ACHN (cell line): ENCODE measurements around the gene DICER1.
A peak's percentile ranks its signal among the peaks of the same experiment; 100 is the strongest.
"Not testable (repeated sequence)": the region's sequence is repeated elsewhere in the genome, so short reads cannot be mapped to it uniquely, and the experiment has no call there.

Experiments
- DNase-seq: peaks from one replicate; pipeline ENCODE4 v3.0.0-alpha.2; 2015
- in situ Hi-C: cut with HindIII; loops from 2 replicates; pipeline ENCODE4 v1.10.0; 2017; ENCODE audit warnings: low sequenced_read_pairs, low pct_ligation_motif_present, low pct_unique_long_range_greater_than_20kb

Gene DICER1

DNA sequence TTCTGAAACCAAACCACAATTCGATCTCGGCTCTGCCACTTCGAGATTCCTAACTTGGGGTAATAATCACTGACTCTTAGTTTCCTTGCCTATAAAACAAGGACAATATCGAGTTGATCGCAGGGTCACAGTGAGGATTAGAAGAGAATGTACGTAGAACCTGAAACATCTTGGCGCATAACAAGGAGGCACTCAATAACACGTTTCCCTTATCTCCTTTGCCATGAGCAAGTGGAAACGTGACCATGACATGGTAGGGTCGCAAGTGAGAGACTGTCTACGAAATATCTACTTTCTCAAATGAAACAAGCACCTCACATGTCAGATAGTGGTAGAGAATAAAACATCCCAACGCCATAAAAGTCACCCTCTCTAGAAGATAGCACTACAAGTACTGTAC is 2.3 kb downstream of the DICER1 start:
- no peak for DNase-seq
- in situ Hi-C loops: no loop called here

DNA sequence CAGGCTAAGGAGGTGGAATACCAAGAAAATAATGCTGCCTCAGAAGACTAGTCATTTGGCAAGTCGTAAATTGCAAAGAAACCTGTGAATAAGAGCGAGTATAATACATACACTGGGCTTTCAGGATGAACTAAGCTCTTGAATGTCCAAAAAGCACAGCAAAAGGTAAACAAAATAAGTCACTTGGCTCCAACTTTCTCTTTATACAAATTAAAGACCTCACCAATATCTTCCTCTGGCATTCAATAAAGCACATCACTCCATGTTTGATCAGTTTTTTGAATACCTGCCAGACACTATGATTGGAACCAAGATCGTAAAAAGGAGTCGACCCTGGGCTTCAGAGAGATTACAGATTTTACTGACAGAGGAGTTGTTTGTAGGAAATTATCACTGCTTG is 3.5 kb downstream of the DICER1 start:
- no peak for DNase-seq
- in situ Hi-C loops: no loop called here

DNA sequence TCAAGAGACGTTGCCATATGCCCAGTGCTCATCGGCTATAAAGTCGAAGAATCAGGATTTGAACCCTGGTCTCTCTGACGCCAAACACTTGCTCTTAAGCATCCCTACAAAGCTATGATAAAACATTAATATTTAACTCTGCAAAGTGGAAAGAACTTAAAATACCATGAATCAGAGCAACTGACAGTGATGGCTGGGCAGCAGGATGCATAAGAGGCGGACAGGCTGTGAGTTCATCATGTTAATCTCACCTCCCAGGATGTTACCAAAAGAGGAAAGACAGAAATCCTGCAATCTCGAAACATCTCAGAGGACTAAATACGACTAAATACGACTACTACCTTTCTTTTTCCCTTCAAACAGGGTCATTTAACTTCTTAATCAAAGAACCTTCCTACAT is 5.8 kb downstream of the DICER1 start:
- in situ Hi-C loops: no loop called here

DNA sequence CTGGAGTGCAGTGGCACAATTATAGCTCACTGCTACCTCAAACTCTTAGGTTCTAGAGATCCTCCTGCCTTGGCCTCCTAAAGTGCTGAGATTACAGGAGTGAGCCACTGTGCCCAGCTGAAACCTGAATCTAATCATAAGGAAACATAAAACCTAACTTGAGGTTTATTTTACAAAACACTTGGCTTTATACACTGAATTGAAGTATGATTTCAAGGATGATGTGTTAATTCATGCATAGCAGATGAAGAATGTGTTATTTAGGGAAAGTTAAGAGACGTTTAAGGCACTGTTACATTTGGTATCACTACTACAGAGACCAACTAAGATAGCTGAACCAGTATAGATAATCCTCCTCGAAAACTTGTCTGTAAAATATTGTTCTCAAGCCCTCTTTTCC is 6.4 kb downstream of the DICER1 start:
- no peak for DNase-seq
- in situ Hi-C loops: no loop called here

More for the DNA sequence above, 5.8 kb downstream of the DICER1 start:
- peak; percentile 77 for DNase-seq

DNA sequence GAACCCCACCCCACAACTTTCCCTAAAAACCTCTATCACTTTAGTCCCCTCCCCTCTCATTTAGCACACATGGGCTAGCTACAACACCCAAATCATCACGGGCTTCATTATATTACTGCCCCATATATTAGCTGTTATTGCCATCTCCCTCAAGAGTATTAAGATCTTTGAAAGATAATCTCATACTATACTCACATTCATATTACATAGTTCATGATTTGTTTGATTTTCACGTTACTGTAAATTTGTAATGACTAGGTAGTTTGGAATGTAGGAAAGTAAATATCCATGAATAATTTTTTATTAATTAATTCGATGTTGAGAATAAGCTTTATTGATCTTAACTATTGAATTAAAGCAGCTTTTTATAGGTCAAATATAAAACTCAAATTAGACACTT is 7.9 kb downstream of the DICER1 start:
- no peak for DNase-seq
- in situ Hi-C loops: no loop called here

DNA sequence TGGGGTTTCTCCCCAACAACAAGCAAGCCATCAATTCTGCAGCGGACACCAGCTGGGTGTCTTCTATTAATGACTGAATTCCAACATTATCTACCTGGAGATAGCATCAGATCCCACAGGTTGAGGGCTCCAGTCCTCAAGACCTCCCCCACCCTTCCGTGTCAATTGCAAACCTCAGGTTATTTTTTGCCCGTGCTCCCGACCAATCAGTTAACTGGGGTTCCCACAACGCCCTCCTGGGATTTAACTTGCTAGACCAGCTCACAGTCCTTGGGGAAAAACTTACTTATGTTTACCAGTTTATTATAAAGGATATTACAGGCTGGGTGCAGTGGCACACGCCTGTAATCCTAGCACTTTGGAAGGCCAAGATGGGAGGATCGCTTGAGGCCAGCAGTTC is 9.7 kb downstream of the DICER1 start:
- in situ Hi-C loops: no loop called here
- DNase-seq: no peak

DNA sequence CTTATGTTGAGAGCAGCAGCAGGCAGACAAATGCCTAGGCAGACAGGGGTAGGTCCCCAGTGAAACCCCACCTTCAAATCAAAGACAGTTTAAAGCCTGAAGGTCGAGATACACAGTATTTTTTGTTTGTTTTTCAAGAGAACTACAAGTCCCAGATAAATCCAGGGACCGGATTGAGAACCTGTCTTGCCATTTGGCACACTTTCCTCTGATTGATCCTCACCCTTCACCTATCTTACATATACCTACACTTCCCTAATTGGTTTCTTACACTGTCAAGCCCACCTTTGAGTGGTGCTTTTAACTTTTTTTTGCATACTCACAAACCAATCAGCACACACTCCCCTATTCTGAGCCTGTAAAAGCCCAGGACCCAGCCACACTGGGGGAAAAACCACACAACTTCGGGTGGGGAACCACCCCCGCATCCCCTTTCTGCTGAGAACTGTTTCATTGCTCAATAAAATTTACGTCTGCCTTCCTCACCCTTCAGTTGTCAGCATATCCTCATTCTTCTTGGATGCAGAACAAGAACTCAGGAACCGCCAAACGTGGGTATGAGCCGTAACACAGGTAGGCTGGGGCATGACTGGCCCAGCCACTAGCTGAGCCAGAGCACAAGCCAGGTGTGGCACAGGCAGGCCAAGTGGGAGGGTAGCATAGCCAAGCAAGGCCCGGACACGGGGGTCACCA is 11.1 kb downstream of the DICER1 start:
- in situ Hi-C loops: no loop called here
- no peak for DNase-seq

DNA sequence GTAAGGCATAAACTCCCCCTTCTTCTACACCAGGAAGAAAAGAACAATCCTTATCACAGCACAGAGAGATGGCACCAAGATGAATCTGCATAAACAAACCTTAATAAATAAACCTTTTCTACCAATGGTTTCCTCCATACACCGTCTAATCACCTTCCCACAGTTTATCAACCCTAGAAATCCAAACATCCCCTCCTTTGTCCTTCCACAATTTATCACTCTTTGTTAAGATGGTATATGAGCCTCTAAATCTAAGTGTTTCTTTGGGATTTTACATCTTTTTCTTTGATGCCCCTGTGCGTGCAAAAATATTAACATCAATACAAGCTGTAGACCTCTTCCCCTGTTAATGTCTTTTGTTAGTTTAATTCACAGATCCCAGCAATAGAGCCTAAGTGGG is 12.5 kb downstream of the DICER1 start:
- in situ Hi-C loops: no loop called here
- no peak for DNase-seq

DNA sequence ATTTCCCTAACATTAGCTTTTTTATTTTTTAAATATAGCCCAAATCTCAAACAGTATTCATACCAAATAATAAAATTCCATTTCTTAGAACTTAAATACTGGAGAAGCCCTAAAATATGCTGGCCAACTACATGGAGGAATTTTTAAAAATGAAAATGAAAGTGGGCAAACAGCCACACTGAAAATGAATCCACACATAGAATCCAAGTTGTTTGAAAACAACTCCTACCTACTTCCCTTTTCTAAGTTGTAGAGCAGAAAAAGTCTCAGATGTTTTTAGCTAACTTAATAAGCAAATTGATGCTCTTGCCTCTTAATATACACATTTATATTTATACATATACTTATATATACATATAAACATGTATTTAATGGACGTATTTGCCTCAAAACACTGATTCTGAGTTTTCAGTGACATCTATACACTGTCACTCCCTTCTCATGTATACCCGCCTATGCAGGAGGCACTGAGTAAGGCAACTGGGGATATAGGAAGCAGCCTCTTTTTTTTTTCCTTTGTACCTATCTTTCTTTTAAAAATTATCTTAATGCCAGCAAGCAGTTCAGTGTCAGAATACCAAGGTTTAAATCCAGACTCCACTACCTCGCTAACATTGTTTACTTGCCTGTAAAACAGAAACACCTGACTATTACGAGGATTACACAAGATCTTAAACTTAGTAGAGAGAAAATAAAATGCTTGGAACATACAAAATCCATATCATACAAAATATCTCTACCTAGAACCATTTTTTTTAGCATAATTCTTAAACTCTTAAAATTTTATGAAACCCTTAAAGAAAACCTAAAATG is 13.3 kb downstream of the DICER1 start:
- in situ Hi-C loops: no loop called here

DNA sequence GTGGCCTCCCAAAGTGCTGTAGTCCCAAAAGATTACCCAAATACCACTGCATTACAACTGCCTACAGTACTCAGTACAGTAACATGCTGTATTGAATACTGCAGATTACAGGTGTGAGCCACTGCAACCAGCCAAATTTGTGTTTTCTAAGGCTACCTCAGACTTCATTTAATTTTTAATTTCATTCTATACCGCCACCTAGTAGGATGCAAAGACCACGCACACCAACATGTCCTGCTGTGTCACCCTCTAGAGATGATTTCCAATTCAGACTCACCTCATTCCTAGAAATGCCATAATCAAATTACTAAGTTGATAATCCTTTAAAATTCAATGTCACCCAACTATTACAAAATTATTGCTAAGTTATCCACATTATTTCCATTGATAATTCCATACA is 15.1 kb downstream of the DICER1 start:
- in situ Hi-C loops: no loop called here

More for the DNA sequence above, 13.3 kb downstream of the DICER1 start:
- DNase-seq: no peak

DNA sequence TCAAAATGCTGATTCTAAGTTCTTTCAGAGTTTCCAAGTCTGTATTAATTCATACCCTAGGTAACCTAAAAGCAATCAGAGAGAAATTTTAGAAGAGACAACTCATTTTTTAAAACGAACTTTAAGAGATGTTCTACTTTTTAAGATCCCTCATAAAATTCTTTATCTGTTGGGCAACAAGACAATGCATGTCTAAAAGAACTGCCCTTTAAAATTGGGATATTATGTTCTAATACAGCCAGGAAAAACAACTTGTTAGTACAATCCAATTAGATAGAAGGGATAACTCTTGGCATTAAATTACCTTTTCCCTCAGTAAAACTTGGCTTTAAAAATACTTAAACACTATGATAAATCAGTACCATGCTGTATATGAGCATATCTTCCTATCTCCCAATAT is 15.6 kb downstream of the DICER1 start:
- no peak for DNase-seq
- in situ Hi-C loops: no loop called here

More for the DNA sequence above, 15.1 kb downstream of the DICER1 start:
- no peak for DNase-seq

DNA sequence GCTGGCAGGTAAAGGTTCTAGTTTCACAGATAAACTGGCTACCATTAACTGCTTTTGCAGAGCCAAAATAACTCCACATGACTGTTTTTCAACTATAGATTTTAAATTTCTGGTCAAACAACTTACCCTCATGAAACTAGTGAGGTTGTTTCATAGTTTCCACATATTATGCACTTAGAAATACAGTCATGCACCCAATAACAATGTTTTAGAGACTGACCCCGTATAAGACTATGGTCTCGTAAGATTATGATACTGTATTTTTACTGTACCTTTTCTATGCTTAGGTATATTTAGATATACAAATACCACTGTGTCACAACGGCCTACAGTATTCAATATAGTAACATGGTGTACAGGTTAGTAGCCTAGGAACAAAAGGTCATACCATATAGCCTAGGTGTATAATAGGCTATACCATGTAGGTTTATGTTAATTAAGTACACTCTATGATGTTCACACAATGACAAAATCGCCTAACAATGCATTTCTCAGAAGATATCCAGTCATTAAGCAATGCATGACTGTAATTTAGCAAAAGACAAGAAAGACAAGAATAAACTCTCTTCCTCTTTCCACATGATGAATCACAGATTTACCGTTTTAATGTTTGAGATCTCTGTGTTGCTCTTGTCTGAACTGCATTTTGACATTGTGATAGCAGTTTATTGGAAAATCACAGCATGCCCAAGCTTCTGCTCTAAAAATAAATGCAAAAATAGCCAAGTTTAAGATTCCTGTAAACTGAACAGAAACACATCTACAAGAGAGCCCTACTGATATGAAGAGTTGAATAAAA is 17.1 kb downstream of the DICER1 start:
- in situ Hi-C loops: no loop called here
- DNase-seq: no peak

DNA sequence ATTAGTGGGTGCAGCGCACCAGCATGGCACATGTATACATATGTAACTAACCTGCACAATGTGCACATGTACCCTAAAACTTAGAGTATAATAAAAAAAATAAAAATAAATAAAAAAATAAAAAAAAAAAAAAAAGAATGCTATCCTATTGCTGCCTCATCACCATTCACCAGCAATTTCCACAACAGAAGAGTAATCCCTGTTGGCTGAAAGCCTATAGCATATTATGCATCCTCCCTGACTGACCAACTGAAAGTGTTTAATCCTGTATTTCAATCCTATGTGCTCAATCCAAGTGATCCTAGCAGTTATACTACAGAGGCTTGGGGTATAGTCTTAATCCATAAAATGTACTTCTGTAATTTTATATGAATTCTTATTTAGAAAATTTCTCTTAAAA is 18.5 kb downstream of the DICER1 start:
- DNase-seq: no peak
- in situ Hi-C loops: no loop called here

DNA sequence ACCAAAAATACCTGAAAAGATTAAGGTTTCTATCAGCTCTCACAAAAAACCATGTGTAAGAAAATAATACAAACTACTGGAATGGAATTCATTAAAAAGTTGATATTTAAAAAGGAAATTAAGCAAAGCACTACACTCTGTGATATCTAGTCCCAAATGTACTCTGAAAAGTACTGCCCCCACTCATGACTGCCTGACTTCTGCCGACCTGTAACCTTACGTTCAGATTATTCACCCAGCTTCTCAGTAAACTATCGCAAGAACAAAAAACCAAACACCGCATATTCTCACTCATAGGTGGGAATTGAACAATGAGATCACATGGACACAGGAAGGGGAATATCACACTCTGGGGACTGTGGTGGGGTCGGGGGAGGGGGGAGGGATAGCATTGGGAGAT is 18.9 kb downstream of the DICER1 start:
- DNase-seq, in situ Hi-C loops: not testable (repeated sequence)

DNA sequence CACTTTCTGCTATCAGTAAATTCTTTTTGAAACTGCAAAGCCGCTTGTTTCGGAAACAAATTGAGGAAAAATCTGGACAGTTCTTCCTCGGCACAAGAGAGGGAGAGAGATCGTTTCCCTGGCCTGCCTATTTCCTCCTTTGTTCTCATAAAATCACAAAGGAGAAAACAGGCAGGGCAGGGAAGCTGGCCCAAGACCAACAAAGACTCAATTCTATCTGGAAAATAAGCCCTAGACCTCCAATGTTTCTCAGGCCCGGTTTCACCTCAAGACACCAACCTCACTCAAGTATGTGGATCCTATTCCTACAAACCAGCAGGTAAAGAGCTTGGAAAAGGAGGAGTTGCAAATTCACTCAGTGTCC is 19.5 kb downstream of the DICER1 start:
- in situ Hi-C loops: no loop called here
- no peak for DNase-seq

DNA sequence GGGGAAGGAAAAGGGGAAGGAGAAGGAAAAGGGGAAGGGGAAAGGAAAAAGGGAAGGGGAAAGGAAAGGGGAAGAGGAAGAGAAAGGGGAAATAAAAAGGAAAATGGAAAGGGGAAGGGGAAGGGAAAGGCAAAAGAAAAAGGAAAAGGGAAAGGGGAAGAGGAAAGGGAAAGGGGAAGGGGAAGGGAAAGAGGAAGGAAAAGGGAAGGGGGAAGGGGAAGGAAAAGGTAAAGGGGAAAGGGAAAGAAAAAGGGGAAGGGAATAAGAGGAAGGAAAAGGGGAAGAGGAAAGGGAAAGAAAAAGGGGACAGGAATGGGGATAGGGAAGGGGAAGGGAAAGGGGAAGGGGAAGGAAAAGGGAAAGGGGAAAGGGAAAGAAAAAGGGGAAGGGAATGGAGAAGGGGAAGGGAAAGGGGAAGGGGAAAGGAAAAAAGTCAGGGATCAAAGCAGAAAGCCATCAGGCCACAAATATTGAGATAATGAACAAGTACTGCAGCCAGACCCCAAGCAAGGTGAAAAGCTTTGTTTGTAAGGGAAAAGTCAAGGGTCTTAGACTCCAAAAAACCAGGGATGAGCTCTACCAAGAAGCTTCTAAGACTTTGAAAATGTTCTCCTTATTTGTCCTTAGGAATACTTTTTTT is 20.0 kb downstream of the DICER1 start:
- DNase-seq: no peak
- in situ Hi-C loops: no loop called here

DNA sequence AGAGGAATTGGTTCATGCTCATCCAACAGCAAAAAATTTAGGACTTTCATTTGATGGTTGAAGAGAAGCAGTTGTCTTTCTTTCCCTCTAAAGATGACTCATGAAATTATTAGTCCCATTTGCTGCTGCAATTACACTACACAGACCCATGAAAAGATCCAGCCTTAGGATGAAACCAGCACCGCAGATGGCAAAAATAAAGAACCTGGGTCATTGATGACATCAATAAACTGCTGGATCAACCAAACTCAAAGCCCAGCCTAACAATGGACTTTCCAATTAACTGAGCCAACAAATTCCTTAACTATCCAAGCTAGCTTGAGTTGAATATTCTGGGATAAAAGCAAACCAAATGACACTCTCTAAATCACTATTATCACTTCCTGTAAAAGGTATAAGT is 20.7 kb downstream of the DICER1 start:
- in situ Hi-C loops: no loop called here
- no peak for DNase-seq

DNA sequence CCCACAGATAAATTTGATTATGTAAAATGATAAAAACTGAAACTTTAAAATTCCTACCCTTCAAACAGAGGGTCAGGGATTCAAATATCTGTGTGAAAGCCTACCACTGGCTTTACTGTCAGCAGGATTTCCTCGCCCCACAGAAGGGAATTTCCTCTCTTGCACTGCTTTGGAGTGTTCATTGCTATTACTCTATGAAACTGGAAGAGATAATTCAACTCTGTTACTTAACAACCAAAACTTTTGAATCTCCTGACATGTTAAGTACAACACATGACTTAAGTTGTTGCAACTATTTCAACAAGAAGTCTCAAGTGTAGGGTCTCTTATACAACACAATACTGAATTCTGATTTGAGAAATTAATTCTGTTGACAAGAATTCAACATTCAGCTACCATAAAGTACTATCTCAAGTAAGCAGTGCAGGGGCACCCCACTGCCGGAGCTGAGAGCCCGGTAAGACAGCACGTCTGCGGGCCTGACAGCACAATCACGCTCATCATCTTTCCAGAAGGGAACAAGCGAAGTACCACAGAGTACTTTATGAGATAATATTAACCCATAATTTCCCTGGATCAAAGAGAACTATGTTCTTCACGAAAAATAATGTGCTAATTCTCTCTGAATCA is 22.9 kb downstream of the DICER1 start:
- in situ Hi-C loops: no loop called here

DNA sequence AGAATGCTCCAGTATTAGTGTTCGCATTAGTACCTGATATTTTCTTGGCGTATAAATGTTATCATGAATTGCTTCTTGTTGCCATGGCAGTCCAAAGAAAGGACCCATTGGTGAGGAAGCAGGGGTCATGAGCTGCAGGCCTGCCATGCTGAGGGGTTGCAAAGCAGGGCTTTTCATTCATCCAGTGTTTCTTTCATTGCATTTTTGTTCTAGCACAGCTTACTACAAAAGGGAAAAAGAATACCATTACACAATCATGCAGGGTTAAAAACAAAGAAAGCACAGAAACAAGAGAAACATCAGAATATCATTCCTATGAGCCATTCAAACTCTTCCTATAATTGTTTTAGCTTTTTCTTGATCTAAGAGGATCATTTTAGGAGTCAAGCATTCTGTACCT is 24.0 kb downstream of the DICER1 start:
- in situ Hi-C loops: no loop called here
- DNase-seq: no peak

More for the DNA sequence above, 22.9 kb downstream of the DICER1 start:
- DNase-seq: no peak
